ENCODE measurements around the gene HLA-A. TPM values are rescaled to one million over a fixed set of nuclear protein-coding genes. Genes with fewer than 3 reads are reported as not detected.
"Not testable (repeated sequence)": the region's sequence is repeated elsewhere in the genome, so short reads cannot be mapped to it uniquely, and the experiment has no call there.

The HLA-A gene
- total RNA-seq, 1 experiment from 2014 or later: 1,302 TPM

GRCh38 chr6:29976253-29976587 lies 33.9 kb downstream of the HLA-A start:
- in situ Hi-C loops (cut with HindIII; ENCODE audit: low pct_unique_long_range_greater_than_20kb, low sequenced_read_pairs): no loop called here
- no peak for DNase-seq (ENCODE audit: low read depth)

GRCh38 chr6:29976588-29977424 lies 34.5 kb downstream of the HLA-A start:
- in situ Hi-C loops (cut with HindIII; ENCODE audit: low pct_unique_long_range_greater_than_20kb, low sequenced_read_pairs): no loop called here
- peak; percentile 81 for DNase-seq (ENCODE audit: low read depth)

GRCh38 chr6:29977425-29977727 lies 35.0 kb downstream of the HLA-A start:
- in situ Hi-C loops (cut with HindIII; ENCODE audit: low pct_unique_long_range_greater_than_20kb, low sequenced_read_pairs): no loop called here
- DNase-seq (ENCODE audit: low read depth): no peak

- DNase-seq (ENCODE audit: low read depth); in situ Hi-C loops (cut with HindIII; ENCODE audit: low pct_unique_long_range_greater_than_20kb, low sequenced_read_pairs): not testable (repeated sequence)
Measured at GRCh38 chr6:29980013-29980412, 37.7 kb downstream of the HLA-A start.

- in situ Hi-C loops (cut with HindIII; ENCODE audit: low pct_unique_long_range_greater_than_20kb, low sequenced_read_pairs): no loop called here
- no peak for DNase-seq (ENCODE audit: low read depth)
Measured at GRCh38 chr6:29980511-29980910, 38.2 kb downstream of the HLA-A start.

- in situ Hi-C loops (cut with HindIII; ENCODE audit: low pct_unique_long_range_greater_than_20kb, low sequenced_read_pairs): no loop called here
- DNase-seq (ENCODE audit: low read depth): peak; percentile 8
Measured at GRCh38 chr6:29981211-29981812, 39.0 kb downstream of the HLA-A start.

GRCh38 chr6:29982097-29982496 lies 39.8 kb downstream of the HLA-A start:
- in situ Hi-C loops (cut with HindIII; ENCODE audit: low pct_unique_long_range_greater_than_20kb, low sequenced_read_pairs): no loop called here
- DNase-seq (ENCODE audit: low read depth): no peak

GRCh38 chr6:29984232-29984631 lies 41.9 kb downstream of the HLA-A start:
- in situ Hi-C loops (cut with HindIII; ENCODE audit: low pct_unique_long_range_greater_than_20kb, low sequenced_read_pairs): no loop called here
- no peak for DNase-seq (ENCODE audit: low read depth)

GRCh38 chr6:29984992-29985391 lies 42.7 kb downstream of the HLA-A start:
- in situ Hi-C loops (cut with HindIII; ENCODE audit: low pct_unique_long_range_greater_than_20kb, low sequenced_read_pairs): no loop called here
- DNase-seq (ENCODE audit: low read depth): no peak

- in situ Hi-C loops (cut with HindIII; ENCODE audit: low pct_unique_long_range_greater_than_20kb, low sequenced_read_pairs): no loop called here
- DNase-seq (ENCODE audit: low read depth): no peak
Measured at GRCh38 chr6:29986179-29986781, 43.9 kb downstream of the HLA-A start.

GRCh38 chr6:29989211-29989610 lies 46.9 kb downstream of the HLA-A start:
- no peak for DNase-seq (ENCODE audit: low read depth)
- in situ Hi-C loops (cut with HindIII; ENCODE audit: low pct_unique_long_range_greater_than_20kb, low sequenced_read_pairs): no loop called here

GRCh38 chr6:29990931-29991330 lies 48.6 kb downstream of the HLA-A start:
- in situ Hi-C loops (cut with HindIII; ENCODE audit: low pct_unique_long_range_greater_than_20kb, low sequenced_read_pairs): no loop called here
- DNase-seq (ENCODE audit: low read depth): no peak

- in situ Hi-C loops (cut with HindIII; ENCODE audit: low pct_unique_long_range_greater_than_20kb, low sequenced_read_pairs): no loop called here
- no peak for DNase-seq (ENCODE audit: low read depth)
Measured at GRCh38 chr6:29992807-29993206, 50.5 kb downstream of the HLA-A start.

- DNase-seq (ENCODE audit: low read depth): no peak
- in situ Hi-C loops (cut with HindIII; ENCODE audit: low pct_unique_long_range_greater_than_20kb, low sequenced_read_pairs): no loop called here
Measured at GRCh38 chr6:29994826-29995225, 52.5 kb downstream of the HLA-A start.

- peak; percentile 74 for DNase-seq (ENCODE audit: low read depth)
- in situ Hi-C loops (cut with HindIII; ENCODE audit: low pct_unique_long_range_greater_than_20kb, low sequenced_read_pairs): no loop called here
Measured at GRCh38 chr6:29995340-29995777, 53.0 kb downstream of the HLA-A start.

Other genes with a start within 250 kb of the HLA-A start
- 50.6 and 59.2 TPM in 2 replicates for gene HLA-F, start 219.1 kb upstream of the HLA-A start, total RNA-seq (2014; rRNA removed; shearing (Covaris generic); ENCODE audit: low replicate concordance)
- not detected in 2 replicates for gene HLA-G, start 114.7 kb upstream of the HLA-A start, total RNA-seq (2014; rRNA removed; shearing (Covaris generic); ENCODE audit: low replicate concordance)
- 33.2 and 52.3 TPM in 2 replicates for gene POLR1H, start 118.7 kb downstream of the HLA-A start, total RNA-seq (2014; rRNA removed; shearing (Covaris generic); ENCODE audit: low replicate concordance)
- gene PPP1R11, start 124.7 kb downstream of the HLA-A start, total RNA-seq (2014; rRNA removed; shearing (Covaris generic); ENCODE audit: low replicate concordance): 66.9 and 98.8 TPM in 2 replicates
- gene RNF39, start 133.2 kb downstream of the HLA-A start, total RNA-seq (2014; rRNA removed; shearing (Covaris generic); ENCODE audit: low replicate concordance): not detected in 2 replicates
- 0.71 and 3.0 TPM in 2 replicates for gene TRIM31, start 170.6 kb downstream of the HLA-A start, total RNA-seq (2014; rRNA removed; shearing (Covaris generic); ENCODE audit: low replicate concordance)
- not detected in 2 replicates for gene TRIM40, start 193.6 kb downstream of the HLA-A start, total RNA-seq (2014; rRNA removed; shearing (Covaris generic); ENCODE audit: low replicate concordance)
- gene TRIM10, start 218.7 kb downstream of the HLA-A start, total RNA-seq (2014; rRNA removed; shearing (Covaris generic); ENCODE audit: low replicate concordance): not detected in 2 replicates
- gene TRIM15, start 221.0 kb downstream of the HLA-A start, total RNA-seq (2014; rRNA removed; shearing (Covaris generic); ENCODE audit: low replicate concordance): not detected in 2 replicates

All from Caki2 (cell line).